Adrenal gland (tissue), 5 donors: Measurements from ENCODE around the gene QSOX1.

Source experiments
- POLR2A ChIP-seq, 2 donors: fragments of 450-650 bp; IDR thresholded peaks; one replicate each; pipeline ENCODE4 v1.6.1; 2017; ENCODE audit warnings: antibody characterized with exemption in 2 of 2, mild to moderate bottlenecking in 2 of 2, moderate library complexity in 1 of 2
- TF ChIP-seq, protein P1 (sequence below), 6 experiments: fragments of 450-650 bp in 4 of 6; fragments of 200-600 bp in 2 of 6; sonication (generic) in 1 of 6; IDR thresholded peaks; 1 replicate in 5 of 6; 2 replicates in 1 of 6; pipeline versions ENCODE4 v1.5.1 to v1.8.0; 2016 to 2021; ENCODE audit warnings: antibody characterized with exemption in 6 of 6, mild to moderate bottlenecking in 2 of 6, moderate library complexity in 1 of 6
- donor health status: DM: no; HTN: no; CAD: no.

DNA sequence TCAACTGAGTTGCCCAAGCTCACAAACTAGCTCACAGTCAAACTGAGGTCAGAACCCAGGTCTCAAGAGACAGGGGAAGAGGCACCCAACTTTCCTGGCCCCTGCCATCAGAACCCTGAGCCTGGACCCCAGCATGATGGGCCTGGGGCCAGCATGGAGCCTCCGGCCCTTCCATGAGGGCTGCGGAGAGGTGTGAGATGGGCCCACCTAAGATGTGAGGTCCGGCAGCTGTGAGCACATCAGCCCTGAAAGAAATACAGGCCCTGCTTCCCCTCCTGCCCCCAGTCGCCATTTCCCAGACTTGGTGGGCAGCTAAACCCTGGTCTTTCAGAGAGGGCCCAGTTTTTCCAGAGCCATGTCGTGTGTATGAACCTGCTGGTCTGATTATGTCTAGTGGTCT is 30.6 kb downstream of the QSOX1 start:
- TF ChIP-seq, protein P1, sequence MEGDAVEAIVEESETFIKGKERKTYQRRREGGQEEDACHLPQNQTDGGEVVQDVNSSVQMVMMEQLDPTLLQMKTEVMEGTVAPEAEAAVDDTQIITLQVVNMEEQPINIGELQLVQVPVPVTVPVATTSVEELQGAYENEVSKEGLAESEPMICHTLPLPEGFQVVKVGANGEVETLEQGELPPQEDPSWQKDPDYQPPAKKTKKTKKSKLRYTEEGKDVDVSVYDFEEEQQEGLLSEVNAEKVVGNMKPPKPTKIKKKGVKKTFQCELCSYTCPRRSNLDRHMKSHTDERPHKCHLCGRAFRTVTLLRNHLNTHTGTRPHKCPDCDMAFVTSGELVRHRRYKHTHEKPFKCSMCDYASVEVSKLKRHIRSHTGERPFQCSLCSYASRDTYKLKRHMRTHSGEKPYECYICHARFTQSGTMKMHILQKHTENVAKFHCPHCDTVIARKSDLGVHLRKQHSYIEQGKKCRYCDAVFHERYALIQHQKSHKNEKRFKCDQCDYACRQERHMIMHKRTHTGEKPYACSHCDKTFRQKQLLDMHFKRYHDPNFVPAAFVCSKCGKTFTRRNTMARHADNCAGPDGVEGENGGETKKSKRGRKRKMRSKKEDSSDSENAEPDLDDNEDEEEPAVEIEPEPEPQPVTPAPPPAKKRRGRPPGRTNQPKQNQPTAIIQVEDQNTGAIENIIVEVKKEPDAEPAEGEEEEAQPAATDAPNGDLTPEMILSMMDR (IDR thresholded peaks at IDR 0.05) = no peak
- no peak for TF ChIP-seq POLR2A (IDR thresholded peaks at IDR 0.05)
